MM.1S (cell line): Measurements from ENCODE around the gene TRAF3.

Source experiments
- DNase-seq: peaks from one replicate; pipeline ENCODE4 v3.0.0-alpha.2; 2015
- H2AFZ ChIP-seq: fragments of 300-600 bp; sonication (generic); 2 replicates; pipeline ENCODE4 v1.6.0; 2016; ENCODE audit warnings: antibody characterized with exemption, low read length
- H3F3A ChIP-seq: fragments of 300-600 bp; sonication (generic); 2 replicates; pipeline ENCODE4 v1.6.1; 2016; ENCODE audit warnings: mild to moderate bottlenecking, antibody characterized with exemption, low read length, moderate library complexity, mixed read lengths; ENCODE audit not compliant: insufficient read depth
- H3K27ac ChIP-seq: fragments of 300-600 bp; sonication (generic); 2 replicates; pipeline ENCODE4 v1.5.1; 2016; ENCODE audit warnings: mild to moderate bottlenecking, low read length
- H3K27me3 ChIP-seq: fragments of 300-600 bp; sonication (generic); replicated peaks from 2 replicates; pipeline ENCODE4 v1.6.0; 2016; ENCODE audit warnings: low read length; ENCODE audit not compliant: insufficient read depth
- H3K36me3 ChIP-seq: fragments of 300-600 bp; sonication (generic); replicated peaks from 2 replicates; pipeline ENCODE4 v1.6.1; 2016; ENCODE audit warnings: mild to moderate bottlenecking, low read length, mixed read lengths; ENCODE audit not compliant: insufficient read depth
- H3K4me1 ChIP-seq: fragments of 300-600 bp; sonication (generic); 2 replicates; pipeline ENCODE4 v1.6.1; 2016; ENCODE audit warnings: low read length, mixed read lengths
- H3K4me2 ChIP-seq: fragments of 300-600 bp; sonication (generic); 2 replicates; pipeline ENCODE4 v1.6.0; 2016; ENCODE audit warnings: low read depth, low read length
- H3K4me3 ChIP-seq: fragments of 300-600 bp; sonication (generic); 2 replicates; pipeline ENCODE4 v1.5.1; 2016; ENCODE audit warnings: low read length, mixed read lengths
- H3K79me2 ChIP-seq: fragments of 300-600 bp; sonication (generic); 2 replicates; pipeline ENCODE4 v1.6.1; 2016; ENCODE audit warnings: mixed run types, low read length, mixed read lengths
- H3K9ac ChIP-seq: fragments of 300-600 bp; sonication (generic); 2 replicates; pipeline ENCODE4 v1.6.1; 2016; ENCODE audit warnings: low read length, mixed read lengths
- H3K9me2 ChIP-seq: fragments of 300-600 bp; sonication (generic); replicated peaks from 2 replicates; pipeline ENCODE4 v1.6.1; 2016; ENCODE audit warnings: mild to moderate bottlenecking, low read length, mixed read lengths; ENCODE audit not compliant: insufficient read depth
- H3K9me3 ChIP-seq: fragments of 300-600 bp; sonication (generic); replicated peaks from 2 replicates; pipeline ENCODE4 v1.6.1; 2016; ENCODE audit warnings: mild to moderate bottlenecking, low read length, mixed read lengths; ENCODE audit not compliant: insufficient read depth
- H4K20me1 ChIP-seq: fragments of 300-600 bp; sonication (generic); 2 replicates; pipeline ENCODE4 v1.6.1; 2016; ENCODE audit warnings: mild to moderate bottlenecking, low read length, moderate library complexity, mixed read lengths; ENCODE audit not compliant: insufficient read depth
- EZH2 ChIP-seq: fragments of 300-600 bp; sonication (generic); optimal IDR thresholded peaks from 2 replicates; pipeline ENCODE3; 2017; ENCODE audit warnings: low read depth, mild to moderate bottlenecking, antibody characterized with exemption, low read length, mixed read lengths
- EZH2phosphoT487 ChIP-seq: fragments of 300-600 bp; sonication (generic); IDR thresholded peaks from 2 replicates; pipeline ENCODE4 v1.6.1; 2018; ENCODE audit warnings: antibody characterized with exemption, low read length
- TF ChIP-seq, protein P1 (sequence below): fragments of 300-600 bp; sonication (generic); IDR thresholded peaks from 2 replicates; pipeline ENCODE4 v1.5.1; 2016; ENCODE audit warnings: antibody characterized with exemption, low read length, mixed read lengths

The TRAF3 gene

DNA sequence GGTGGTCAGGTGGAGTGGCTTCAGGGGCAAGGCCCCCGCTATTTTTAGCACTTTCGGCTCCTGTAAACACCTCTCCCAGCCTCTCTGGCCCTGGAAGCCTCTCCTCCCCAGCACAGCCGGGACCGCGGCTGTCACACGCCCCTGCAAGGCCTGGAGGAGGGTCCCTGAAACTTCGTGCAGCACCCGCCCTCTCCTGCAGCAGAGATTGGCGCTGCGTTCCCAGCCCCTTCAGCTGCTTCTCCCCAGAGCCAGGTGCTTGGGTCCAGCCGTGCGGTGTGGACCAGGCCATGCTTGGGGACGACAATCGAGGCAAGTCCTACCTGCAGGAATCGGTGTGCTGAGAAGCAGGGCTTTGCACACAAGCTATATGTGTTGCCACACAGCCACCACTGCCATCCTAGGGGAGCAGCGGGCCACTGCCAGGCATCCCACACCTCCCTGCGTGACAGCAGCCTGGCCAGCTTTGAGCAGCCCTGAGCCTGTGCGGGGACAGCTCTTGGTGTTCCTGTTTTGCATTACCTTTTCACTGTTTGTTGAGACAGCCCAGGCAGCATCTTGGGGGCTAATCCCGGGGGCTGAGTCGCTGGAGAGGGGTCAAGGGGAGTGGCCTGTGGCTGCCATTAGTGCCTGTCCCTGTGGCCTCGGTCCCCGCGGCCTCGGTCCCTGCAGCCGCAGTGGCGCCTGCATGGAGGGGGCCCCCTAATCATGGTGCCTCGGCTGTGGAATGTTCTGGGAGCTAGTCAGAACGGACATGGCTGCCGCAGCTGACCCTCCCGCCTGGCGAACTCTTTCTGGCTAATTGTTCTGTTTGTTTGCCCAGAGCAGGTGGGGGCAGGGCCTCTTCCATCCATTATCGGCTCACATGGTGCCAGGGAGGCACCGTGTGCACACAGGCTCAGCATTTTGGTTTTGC is 27.6 kb upstream of the TRAF3 start:
- Histone ChIP-seq H3K9me3 (no peaks in the 10 kb centered on the region), H3K4me3 (no peak overlapping the region), H3K79me2 (no peaks in the 10 kb centered on the region), H3K36me3 (no peaks in the 10 kb centered on the region), H3K9ac (no peak overlapping the region), H3K27ac (no peak overlapping the region), H4K20me1 (no peaks in the 10 kb centered on the region), H3K4me1 (no peaks in the 10 kb centered on the region), H3F3A (no peaks in the 10 kb centered on the region), H2AFZ (no peak overlapping the region), H3K27me3 (no peaks in the 10 kb centered on the region), H3K9me2 (no peaks in the 10 kb centered on the region), H3K4me2 (no peak overlapping the region)
- TF ChIP-seq, protein P1, sequence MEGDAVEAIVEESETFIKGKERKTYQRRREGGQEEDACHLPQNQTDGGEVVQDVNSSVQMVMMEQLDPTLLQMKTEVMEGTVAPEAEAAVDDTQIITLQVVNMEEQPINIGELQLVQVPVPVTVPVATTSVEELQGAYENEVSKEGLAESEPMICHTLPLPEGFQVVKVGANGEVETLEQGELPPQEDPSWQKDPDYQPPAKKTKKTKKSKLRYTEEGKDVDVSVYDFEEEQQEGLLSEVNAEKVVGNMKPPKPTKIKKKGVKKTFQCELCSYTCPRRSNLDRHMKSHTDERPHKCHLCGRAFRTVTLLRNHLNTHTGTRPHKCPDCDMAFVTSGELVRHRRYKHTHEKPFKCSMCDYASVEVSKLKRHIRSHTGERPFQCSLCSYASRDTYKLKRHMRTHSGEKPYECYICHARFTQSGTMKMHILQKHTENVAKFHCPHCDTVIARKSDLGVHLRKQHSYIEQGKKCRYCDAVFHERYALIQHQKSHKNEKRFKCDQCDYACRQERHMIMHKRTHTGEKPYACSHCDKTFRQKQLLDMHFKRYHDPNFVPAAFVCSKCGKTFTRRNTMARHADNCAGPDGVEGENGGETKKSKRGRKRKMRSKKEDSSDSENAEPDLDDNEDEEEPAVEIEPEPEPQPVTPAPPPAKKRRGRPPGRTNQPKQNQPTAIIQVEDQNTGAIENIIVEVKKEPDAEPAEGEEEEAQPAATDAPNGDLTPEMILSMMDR, result no peak
- TF ChIP-seq EZH2phosphoT487 (no peak), EZH2 (no peak)
- DNase-seq, result no peak

DNA sequence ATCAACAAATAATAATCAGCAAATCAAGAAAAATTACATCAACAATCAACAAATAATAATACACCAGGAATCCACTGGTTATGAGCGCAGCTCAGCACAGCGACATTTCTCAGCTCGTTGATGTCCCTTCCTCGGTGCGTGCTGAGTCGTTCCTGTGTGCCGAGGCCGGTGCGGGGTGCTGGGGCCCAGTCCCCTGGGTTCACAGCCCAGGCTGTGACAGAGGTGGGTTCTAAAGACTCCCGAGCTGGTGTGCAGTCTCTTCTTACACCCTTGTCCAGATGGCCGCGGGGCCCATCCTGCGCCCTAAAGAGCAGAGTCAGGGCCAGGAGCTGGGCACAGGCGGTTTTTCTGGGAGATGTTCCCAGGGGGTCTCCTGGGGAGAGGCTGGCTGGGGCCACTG is 26.9 kb upstream of the TRAF3 start:
- no peak overlapping the region for H3K27ac ChIP-seq
- TF ChIP-seq EZH2phosphoT487 (no peak), EZH2 (no peak)
- TF ChIP-seq, protein P1, result no peak
- no peak overlapping the region for H2AFZ ChIP-seq
- no peaks in the 10 kb centered on the region for H4K20me1 ChIP-seq
- no peaks in the 10 kb centered on the region for H3K36me3 ChIP-seq
- H3K9ac ChIP-seq, result no peak overlapping the region
- H3F3A ChIP-seq, result no peaks in the 10 kb centered on the region
- no peaks in the 10 kb centered on the region for H3K79me2 ChIP-seq
- no peak for DNase-seq
- H3K27me3 ChIP-seq, result no peaks in the 10 kb centered on the region
- H3K9me3 ChIP-seq, result no peaks in the 10 kb centered on the region
- no peaks in the 10 kb centered on the region for H3K4me1 ChIP-seq
- no peak overlapping the region for H3K4me2 ChIP-seq
- no peaks in the 10 kb centered on the region for H3K9me2 ChIP-seq
- H3K4me3 ChIP-seq, result no peak overlapping the region

DNA sequence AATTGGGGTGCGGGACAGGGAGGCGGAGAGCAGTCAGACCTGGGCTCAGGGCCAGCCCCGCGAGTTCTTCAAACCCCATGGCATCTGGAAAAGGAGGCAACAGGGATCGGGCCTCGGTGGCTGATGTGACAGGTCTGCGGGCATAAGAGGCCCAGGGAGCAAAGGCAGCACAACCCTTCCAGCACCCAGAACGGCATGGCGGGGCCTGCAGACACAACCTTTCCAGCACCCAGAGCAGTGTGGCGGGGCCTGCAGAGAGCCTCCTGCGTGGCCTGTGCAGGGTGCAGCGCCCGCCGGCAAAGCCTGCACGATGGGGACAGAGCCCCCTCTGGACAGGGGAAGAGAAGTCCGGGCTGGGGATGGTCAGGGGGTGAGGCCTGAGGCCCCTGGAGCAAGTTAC is 26.2 kb upstream of the TRAF3 start:
- Histone ChIP-seq H4K20me1 (no peaks in the 10 kb centered on the region), H3F3A (no peaks in the 10 kb centered on the region), H3K9ac (no peak overlapping the region), H3K27ac (no peak overlapping the region), H3K9me2 (no peaks in the 10 kb centered on the region), H3K4me3 (no peak overlapping the region), H3K9me3 (no peaks in the 10 kb centered on the region), H3K4me1 (no peaks in the 10 kb centered on the region), H2AFZ (no peak overlapping the region), H3K4me2 (no peak overlapping the region), H3K27me3 (no peaks in the 10 kb centered on the region), H3K79me2 (no peaks in the 10 kb centered on the region), H3K36me3 (no peaks in the 10 kb centered on the region)
- DNase-seq, result no peak
- TF ChIP-seq EZH2 (no peak), EZH2phosphoT487 (no peak)
- TF ChIP-seq, protein P1, result no peak
